Hepatocyte (in vitro differentiated cells): Measurements from ENCODE around the gene ELL2.

Experiments used
- CTCF ChIP-seq: fragments of 200-600 bp; sonication (generic); IDR thresholded peaks from 2 replicates; pipeline ENCODE4 v1.5.1; 2016; ENCODE audit warnings: antibody characterized with exemption, mild to moderate bottlenecking; ENCODE audit not compliant: poor library complexity
- EZH2 ChIP-seq: fragments of 200-600 bp; sonication (generic); IDR thresholded peaks from 2 replicates; pipeline ENCODE4 v1.6.1; 2016; ENCODE audit warnings: antibody characterized with exemption, mild to moderate bottlenecking, borderline replicate concordance
- EZH2phosphoT487 ChIP-seq: fragments of 200-600 bp; sonication (generic); IDR thresholded peaks from one replicate; pipeline ENCODE4 v1.6.1; 2018; ENCODE audit warnings: antibody characterized with exemption, mild to moderate bottlenecking, low read depth, moderate library complexity; ENCODE audit not compliant: unreplicated experiment, severe bottlenecking

DNA sequence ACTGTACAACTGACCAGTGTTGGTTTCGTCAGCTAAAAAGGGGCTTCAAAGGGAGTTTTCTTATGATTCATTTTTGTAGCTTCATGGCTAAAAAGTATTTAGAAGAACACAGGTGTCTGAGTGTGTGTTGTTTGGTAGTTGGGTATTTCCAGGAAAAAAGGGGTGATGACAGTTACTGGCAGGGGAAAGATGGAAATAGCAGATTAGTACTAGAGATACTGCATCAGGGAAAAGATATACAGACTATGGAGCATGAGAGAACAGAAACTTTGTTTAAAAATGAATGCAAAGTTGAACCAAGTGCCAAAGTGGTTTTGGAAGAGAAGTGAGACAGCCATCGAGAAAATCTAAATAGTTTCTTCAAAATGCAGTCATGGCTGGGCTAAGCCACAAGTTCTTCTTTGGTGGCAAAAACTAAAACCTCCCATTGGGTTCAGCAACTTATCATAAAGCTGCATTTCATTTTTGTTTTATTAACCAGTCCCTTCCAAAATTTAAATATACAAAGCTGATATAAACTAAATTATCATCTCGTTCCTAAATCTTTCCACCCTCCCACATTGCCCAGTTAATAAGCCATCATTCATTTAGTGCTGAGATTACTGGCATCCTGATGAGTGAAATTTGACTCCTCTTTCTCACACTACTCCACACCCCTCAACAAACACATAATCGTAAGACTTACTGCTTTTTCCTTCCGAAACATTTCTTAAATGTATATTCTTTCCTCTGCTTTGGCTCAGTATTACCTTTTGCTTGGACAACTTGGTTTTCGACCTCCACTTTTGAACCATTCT is 33.5 kb downstream of the ELL2 start:
- TF ChIP-seq EZH2 (no peak), CTCF (no peak), EZH2phosphoT487 (no peak)
